SK-N-SH (cell line): ENCODE results near the gene SLC31A1.

ENCODE experiments used
- CTCF ChIP-seq: fragments of 200-600 bp; sonication (generic); IDR thresholded peaks from 2 replicates; pipeline ENCODE4 v1.6.1; 2017; ENCODE audit warnings: antibody characterized with exemption, mild to moderate bottlenecking, moderate library complexity
- EP300 ChIP-seq, 2 experiments: IDR thresholded peaks; 2 replicates each; pipeline versions ENCODE4 v1.4.0 to v1.6.1; 2012; ENCODE audit warnings: borderline replicate concordance in 1 of 2, low read depth in 1 of 2, low read length in 1 of 2
- EZH2phosphoT487 ChIP-seq: fragments of 200-600 bp; sonication (generic); IDR thresholded peaks from 2 replicates; pipeline ENCODE4 v1.6.1; 2017; ENCODE audit warnings: low read depth, mixed run types, mild to moderate bottlenecking, antibody characterized with exemption, moderate library complexity, borderline replicate concordance
- MEF2A ChIP-seq: IDR thresholded peaks from 2 replicates; pipeline ENCODE4 v1.4.0; 2012; ENCODE audit warnings: low read depth, borderline replicate concordance
- TF ChIP-seq, protein P1 (sequence below): IDR thresholded peaks from 2 replicates; pipeline ENCODE4 v1.6.1; 2012; ENCODE audit warnings: mild to moderate bottlenecking, low read depth, low read length, moderate library complexity
- TF ChIP-seq, protein P2 (sequence below): fragments of 150-350 bp; IDR thresholded peaks from 2 replicates; pipeline ENCODE4 v1.6.1; 2017; ENCODE audit warnings: antibody characterized with exemption, low read length, low read depth, borderline replicate concordance

DNA sequence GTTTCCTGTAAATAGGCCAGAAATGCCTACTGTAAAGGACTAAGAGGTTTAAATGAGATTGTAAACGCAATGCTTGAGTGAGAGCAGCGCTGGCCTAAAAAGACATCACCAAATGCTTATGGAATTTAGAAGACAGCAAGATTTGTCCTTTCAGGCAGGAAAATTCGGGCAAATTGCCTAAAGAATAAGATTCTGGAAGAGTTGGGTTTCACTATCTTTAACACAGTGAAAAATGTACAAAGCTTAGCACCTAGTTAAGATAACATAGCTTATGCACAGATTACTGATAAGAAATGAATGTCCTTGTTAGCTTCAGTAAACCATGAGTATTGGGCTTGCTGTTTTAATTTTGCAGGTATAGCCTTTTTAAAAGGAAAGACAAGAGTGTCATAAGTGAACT is 4.9 kb upstream of the SLC31A1 start:
- TF ChIP-seq, protein P1, sequence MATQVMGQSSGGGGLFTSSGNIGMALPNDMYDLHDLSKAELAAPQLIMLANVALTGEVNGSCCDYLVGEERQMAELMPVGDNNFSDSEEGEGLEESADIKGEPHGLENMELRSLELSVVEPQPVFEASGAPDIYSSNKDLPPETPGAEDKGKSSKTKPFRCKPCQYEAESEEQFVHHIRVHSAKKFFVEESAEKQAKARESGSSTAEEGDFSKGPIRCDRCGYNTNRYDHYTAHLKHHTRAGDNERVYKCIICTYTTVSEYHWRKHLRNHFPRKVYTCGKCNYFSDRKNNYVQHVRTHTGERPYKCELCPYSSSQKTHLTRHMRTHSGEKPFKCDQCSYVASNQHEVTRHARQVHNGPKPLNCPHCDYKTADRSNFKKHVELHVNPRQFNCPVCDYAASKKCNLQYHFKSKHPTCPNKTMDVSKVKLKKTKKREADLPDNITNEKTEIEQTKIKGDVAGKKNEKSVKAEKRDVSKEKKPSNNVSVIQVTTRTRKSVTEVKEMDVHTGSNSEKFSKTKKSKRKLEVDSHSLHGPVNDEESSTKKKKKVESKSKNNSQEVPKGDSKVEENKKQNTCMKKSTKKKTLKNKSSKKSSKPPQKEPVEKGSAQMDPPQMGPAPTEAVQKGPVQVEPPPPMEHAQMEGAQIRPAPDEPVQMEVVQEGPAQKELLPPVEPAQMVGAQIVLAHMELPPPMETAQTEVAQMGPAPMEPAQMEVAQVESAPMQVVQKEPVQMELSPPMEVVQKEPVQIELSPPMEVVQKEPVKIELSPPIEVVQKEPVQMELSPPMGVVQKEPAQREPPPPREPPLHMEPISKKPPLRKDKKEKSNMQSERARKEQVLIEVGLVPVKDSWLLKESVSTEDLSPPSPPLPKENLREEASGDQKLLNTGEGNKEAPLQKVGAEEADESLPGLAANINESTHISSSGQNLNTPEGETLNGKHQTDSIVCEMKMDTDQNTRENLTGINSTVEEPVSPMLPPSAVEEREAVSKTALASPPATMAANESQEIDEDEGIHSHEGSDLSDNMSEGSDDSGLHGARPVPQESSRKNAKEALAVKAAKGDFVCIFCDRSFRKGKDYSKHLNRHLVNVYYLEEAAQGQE: no peak
- TF ChIP-seq EZH2phosphoT487: no peak
- TF ChIP-seq CTCF: no peak
- TF ChIP-seq EP300 (IDR thresholded peaks at IDR 0.05; ENCODE audit: borderline replicate concordance in 1 of 2, low read depth in 1 of 2, low read length in 1 of 2): no peak
- TF ChIP-seq, protein P2, sequence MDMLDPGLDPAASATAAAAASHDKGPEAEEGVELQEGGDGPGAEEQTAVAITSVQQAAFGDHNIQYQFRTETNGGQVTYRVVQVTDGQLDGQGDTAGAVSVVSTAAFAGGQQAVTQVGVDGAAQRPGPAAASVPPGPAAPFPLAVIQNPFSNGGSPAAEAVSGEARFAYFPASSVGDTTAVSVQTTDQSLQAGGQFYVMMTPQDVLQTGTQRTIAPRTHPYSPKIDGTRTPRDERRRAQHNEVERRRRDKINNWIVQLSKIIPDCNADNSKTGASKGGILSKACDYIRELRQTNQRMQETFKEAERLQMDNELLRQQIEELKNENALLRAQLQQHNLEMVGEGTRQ: no peak
- no peak for TF ChIP-seq MEF2A
